Germinal center (tissue), 1 donor: ENCODE data around the gene NRG3.

Experiments
- DNase-seq: peaks from one replicate; pipeline ENCODE4 v3.0.0; 2012; ENCODE audit warnings: mixed read lengths, low spot score

Gene NRG3

DNA sequence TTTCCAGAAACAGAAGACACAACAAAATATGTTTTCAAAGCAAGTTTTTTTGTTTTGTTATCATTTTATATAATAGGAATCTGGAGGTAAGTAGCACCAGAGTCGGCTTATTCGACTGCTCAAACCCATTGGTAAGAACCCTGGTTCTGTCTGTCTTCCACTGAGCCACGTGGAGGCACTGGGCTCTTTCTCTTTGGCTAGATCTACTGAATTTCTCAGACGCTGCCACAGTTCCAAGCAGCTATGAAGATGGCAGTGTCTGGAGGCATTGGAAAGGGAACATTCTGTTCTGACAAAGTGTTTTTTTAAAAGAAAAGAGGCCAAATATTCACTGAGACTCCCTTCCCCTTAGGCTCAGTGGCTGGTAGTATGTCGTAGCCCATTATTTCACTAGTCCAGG is 338.8 kb downstream of the NRG3 start:
- no peak for DNase-seq

DNA sequence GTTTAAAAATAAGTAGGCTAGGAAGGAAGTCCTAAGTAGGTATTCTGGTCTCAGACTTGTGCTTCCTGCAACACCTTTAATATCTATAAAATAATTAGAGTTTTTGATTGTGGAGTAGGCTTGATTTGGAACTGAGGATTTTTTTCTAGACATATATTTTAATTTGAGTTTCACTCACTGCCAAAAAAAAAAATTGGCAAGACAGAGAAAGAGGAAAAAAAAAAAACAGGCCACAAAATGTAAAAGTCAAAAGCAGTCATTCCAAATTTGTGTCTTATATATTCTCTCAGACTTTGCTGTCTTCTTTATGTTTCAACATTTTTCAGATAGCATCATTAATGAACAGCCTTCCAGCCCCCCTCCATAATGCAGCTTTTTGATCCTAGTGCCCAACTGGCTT is 346.1 kb downstream of the NRG3 start:
- no peak for DNase-seq

DNA sequence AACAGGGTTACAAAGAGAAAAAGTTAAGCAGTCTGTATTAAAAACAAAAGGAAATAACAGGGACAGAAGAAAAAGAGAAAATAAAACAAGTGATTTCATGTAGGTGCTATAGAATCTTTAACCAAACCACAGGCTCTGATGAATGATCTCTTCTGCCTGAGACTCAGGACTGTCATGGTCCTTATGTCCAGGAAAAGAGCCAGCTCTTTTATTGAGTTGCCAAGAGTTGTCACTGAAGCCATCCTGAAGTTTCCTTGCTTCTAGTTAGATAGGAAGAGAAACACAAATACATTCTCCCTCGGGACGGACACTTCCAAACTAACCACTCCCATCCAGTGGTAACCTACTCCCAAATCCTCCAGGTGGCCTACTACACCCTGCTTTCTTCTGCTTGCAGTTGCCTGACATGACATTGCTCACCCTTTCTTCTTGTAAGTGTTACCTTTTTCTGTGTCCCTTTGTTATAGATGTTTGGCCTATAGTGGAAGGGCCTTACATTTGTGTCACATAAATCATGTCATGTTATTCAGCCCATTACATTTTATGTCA is 346.7 kb downstream of the NRG3 start:
- DNase-seq, result no peak

- no peak for DNase-seq
Observed at GRCh38 chr10:82228701-82229100, 353.7 kb downstream of the NRG3 start.

DNA sequence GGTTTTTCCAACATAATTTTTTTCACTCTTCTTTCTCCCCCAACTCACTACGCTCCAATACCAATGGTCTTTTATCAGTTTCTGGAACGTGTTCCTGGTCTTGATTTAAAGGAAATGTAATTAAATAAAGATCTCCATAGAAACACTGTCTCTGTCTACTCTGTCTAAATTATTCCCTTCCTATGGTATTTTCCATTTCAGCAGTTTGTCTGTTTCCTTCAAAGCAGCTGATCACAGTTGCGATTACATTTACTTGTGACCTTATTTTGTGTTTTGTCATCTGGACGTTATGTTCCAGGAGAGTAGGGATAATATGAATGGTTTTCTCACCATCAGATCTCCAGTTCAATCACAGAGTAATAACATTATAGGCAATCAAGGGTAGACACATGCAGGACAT is 359.2 kb downstream of the NRG3 start:
- no peak for DNase-seq

GRCh38 chr10:82236084-82236731 is 361.2 kb downstream of the NRG3 start:
- no peak for DNase-seq

- DNase-seq, result no peak
Observed at GRCh38 chr10:82238291-82238690, 363.3 kb downstream of the NRG3 start.

- no peak for DNase-seq
Observed at GRCh38 chr10:82240408-82240807, 365.4 kb downstream of the NRG3 start.

DNA sequence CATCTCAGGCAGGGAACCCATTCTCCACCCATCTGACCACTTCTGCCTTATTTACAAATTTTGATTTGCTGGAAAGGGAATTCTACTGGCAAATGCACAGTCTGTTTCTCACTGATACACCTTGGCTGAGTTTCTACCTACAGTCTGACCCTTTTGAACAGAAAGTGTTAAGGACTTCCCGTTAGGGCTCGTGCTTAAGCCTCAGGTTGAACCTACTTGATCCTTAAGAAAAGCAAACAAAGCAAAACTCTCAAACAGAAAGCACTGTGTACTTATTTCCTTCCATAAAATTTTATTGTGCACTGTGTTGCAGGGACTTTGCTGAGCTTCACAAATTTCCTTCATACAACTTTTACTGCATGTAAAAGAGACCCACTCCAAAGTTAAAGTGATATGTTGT is 367.8 kb downstream of the NRG3 start:
- DNase-seq, result no peak

GRCh38 chr10:82245157-82245556 is 370.2 kb downstream of the NRG3 start:
- no peak for DNase-seq

GRCh38 chr10:82245906-82246560 is 371.0 kb downstream of the NRG3 start:
- DNase-seq, result no peak

DNA sequence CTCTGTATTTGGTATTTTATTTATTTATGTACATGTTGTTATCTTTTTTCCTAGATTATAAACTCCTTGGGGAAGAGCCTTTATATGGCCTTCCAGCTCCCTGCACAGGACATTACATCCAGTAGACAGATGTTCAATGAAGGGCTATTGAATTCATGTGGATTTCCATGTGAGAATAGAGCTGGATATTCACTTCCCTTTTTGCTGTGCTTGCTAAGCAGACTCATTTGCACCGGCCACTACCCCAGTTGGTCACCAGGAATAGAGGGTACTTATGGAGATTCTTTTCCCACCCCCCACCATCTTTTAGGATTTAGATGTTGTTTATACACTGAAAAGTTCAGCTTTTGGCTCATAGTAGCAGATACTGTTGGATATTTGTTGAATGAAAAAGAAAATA is 374.1 kb downstream of the NRG3 start:
- no peak for DNase-seq

DNA sequence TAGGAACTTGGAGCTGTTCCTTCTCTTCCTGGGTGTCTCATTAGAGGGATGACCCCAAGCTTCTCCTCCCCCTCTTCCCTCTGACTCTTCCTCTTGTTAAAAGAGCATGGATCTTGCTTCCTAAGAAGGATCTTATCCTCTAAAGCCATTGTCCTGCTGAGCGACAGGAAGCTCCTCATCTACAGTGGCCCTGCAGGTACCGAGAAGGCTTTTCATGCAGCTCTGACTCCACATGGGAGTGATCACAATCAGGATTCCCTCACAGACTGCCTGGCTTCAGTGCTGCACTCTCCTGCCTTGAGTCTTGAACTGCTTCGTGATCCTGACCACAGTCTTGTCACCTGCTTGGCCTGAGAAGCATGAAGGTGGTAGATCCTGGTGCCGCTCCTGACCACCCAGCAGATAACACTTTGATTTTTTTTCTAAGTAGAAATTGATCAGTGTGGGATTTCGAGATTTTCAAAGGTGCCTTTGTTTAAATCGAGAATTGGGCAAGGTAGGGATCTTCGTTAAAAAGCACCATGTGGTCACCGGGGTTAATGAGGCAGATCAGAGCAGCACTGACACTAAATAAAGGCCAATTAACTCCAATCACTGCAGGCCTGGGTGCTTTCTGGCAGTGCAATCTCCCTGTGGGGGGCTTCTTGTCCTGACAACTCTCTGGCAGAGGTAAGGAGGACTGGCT is 376.4 kb downstream of the NRG3 start:
- no peak for DNase-seq

- DNase-seq, result no peak
Observed at GRCh38 chr10:82252081-82252480, 377.1 kb downstream of the NRG3 start.

DNA sequence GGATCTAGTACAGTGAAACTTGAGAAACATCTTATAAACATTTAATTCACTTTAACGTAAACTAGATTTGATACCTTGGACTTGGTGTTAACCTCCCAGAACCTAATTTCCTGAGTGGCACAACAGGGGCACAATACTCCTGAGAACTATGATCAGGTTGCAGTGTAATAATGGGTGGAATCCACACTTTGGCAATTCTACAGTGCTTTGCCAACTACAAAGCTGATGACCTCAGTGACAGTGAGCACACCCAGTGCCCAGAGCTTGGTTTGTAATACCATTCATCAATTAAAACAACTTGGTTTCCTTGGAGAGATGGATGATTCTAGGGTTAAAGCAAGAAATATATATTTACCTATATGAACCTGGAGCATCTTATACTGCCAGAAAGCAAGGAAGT is 379.2 kb downstream of the NRG3 start:
- DNase-seq, result no peak

DNA sequence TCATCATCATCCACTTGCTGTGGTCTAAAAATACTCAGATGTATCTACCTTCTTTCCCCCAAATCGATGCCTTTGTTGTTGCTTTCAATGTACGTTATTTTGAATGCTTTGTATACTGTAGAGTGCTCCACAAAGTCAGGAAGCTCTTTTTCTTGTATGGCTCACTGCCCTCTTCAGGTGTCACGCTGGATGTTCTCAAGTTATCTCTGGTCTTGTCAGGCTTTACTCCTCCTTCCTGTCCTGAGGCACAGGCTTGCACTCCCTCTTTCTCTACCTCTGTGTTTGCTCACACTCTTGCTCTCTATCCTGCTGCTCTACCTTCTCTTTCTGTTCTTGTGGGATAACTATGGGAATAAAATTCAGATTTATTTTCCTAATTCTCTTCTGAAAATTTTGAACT is 381.3 kb downstream of the NRG3 start:
- DNase-seq, result no peak

- no peak for DNase-seq
Observed at GRCh38 chr10:82266438-82266837, 391.4 kb downstream of the NRG3 start.

DNA sequence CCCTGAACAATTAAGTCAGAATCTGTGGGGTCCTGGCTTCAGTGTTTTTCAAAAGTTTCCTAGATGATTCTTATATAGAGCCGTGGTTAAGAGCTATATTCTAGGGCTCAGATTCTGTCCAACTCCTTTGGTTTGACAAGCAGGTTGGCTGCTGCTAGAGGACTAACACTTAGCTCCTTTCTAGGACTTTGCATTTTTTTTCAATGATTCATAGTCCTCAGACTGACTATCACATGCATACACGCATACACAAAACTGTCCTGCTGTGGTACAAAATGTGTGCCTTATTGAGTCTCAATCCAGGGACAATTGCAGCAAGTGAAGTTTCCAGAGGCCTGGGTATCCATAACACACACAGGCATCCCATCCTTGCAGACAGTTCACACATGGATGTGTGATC is 392.0 kb downstream of the NRG3 start:
- DNase-seq, result no peak

GRCh38 chr10:82267465-82267864 is 392.5 kb downstream of the NRG3 start:
- no peak for DNase-seq

- no peak for DNase-seq
Observed at GRCh38 chr10:82267960-82268359, 393.0 kb downstream of the NRG3 start.

- no peak for DNase-seq
Observed at GRCh38 chr10:82277591-82277990, 402.6 kb downstream of the NRG3 start.

DNA sequence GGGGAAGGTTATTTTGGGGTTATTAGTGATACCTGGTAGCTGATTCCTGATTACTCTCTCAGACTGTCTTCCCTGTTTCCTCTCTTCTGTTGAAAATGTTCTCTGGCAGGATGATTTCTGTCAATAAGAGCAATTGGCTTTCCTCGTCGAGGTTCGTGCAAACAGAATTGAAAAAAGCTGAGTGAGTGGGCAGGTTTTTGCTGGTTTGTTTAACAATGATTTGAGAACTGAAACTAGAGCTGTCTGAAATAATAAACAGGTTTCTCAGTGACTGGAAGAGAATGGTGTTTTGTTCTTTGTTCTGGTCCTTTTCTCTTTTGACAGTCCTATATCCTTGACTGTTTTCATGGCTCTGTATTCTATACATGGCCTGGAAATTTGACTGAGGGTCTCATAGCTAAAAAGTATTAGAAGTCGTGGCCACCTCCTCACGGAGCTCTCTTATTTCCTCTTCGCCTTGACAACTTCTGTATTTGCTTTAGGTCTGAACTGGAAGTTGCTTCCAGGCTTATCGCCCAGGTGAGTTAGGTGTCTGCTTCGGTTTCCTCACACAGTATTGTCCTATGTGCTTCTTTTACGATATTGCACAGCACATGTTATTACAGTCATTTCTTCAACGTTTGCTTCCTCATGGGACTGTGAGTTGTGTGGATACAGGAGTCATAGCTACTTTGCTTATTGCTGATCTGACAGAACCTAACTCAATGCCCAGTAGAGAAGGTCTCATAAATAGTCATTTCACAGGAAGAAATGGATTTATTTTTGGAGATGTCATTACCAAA is 403.6 kb downstream of the NRG3 start:
- no peak for DNase-seq
